HT1080 (cell line): ENCODE results near the gene APBB2. TPM values are rescaled to one million over a fixed set of nuclear protein-coding genes. Genes with fewer than 3 reads are reported as not detected.
A peak's percentile ranks its signal among the peaks of the same experiment; 100 is the strongest.

Source experiments
- DNase-seq: peaks from one replicate; pipeline ENCODE4 v3.0.0-alpha.2; 2015; ENCODE audit warnings: low read depth
- small RNA-seq: library from RNA; depleted of rRNA; stranded (forward); fragments of <200 nt; gene quantifications from one replicate; pipeline ENCODE3, GENCODE V24; 2014
- total RNA-seq: library from RNA; depleted of rRNA; stranded (reverse); fragments of >200 nt; shearing (Covaris generic); gene quantifications from 2 replicates; pipeline ENCODE4 v1.2.3, GENCODE V29; 2014; rRNA removed

Gene APBB2
- total RNA-seq, 1 experiment from 2014 or later = 50.4 TPM

DNA sequence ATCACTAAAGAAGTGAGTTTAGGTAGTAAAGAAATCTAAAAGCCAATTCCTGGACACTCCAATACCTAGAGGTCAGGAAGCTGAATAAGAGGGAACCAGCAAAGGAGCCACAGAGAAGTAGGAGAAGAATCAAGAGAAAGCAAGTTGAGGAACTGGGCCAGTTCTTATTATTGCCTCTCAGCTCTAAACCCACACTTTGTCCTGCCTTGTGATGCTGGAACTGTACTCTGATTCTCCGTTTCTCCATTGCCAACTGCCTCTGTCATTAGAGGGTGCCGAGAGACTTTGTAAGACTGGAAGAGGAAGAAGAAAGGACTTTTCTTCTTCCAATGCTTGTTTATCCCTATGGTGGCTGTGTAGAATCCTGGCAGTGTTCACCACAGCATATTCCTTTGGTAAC is 426.0 kb downstream of the APBB2 start:
- DNase-seq = no peak

DNA sequence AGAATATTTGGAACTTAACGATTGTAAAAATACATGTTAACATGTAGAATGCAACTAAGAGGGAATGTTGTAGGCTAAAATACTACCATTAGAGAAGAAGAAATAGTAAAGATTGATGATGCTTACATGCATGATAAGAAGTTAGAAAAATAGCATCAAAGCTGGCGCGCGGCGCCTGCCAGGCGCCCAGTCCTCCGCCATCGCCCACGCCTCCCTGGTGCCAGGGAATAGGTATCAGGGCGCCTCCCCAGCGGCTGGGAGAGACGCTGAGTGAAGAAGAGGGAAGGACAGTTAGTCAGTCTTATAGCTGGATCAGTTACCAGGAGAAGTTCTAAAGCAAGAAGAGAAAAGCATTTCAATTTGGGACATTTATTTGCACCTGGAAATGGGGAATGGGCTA is 428.6 kb downstream of the APBB2 start:
- DNase-seq = no peak

DNA sequence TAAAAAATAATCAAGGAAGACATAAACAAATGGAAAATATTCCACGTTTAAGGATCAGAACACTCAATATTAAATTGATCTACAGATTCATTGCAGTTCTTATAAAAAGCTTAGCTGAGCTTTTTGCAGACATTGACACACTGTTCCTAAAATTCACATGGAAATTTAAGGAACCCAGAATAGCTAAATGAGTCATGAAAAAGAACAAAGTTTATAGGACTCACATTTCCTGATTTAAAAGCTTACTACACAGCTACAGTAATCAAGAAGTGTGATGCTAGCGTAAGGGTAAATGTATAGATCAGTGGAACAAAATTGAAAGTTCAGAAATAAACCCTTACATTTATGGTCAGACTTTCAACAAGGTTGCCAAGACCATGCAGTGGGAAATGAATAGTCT is 431.5 kb downstream of the APBB2 start:
- DNase-seq = no peak

DNA sequence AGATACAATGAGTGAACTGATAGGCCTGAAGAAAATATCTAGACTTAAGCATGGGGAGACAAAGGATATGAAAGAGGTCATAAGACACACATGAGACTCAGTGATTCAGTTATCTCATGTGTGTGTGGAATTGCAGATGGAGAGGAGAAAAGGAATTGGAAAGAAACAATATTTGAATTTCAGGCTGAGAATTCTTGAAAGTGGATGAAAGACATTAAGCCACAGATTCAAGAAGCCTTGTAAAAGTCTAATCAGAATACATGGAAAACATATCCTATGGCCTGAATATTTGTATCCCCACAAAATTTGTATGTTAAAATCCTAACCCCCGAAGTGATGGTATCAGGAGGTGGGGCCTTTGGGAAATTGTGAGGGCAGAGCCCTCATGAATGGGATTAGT is 436.3 kb downstream of the APBB2 start:
- no peak for DNase-seq

DNA sequence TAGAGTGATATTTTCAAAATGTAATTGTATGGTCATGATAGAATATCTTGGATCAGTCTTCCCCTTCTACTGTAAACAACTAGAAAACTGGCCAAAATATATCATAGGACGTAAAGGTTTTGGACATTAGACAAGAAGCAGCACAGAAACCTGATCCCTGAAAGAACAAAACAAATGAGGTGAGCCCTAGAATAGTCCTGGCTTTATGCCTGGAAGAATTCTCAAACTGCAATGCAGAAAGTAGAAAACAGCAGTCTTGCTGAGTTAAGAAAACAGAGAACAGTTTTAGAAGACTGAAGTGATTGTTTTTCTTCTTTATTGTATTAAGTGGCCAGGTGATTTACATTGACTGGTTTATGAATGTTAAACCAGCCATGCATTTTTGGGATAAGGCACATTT is 445.1 kb downstream of the APBB2 start:
- DNase-seq = no peak

DNA sequence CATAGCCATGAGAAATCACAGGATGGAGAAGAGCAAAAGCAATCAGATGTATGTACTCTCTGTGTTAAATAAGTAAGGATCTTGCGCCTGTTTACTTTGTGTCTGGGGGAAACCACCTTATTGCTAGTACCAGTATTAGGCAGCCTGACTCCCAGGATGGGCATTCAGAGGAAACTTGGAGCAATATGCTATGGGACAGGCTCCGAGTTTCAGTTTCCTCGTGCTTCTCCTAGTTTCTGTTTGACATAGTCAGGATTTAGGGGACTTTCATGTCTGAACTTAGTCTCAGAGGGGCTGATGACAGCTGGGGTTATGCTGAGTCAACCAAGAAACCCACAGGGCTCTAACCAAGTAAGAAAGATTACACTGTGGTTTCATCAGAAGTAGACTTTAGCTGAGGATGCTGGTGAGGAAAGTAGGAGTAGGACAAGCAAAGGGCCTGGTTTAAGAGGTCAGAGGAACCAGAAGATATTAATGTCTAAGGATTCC is 451.1 kb downstream of the APBB2 start:
- DNase-seq = peak; percentile 40

Small RNA genes lying within 50 kb of the gene (small RNA-seq; reads per million reads assigned to genes)
- gene RF00019 (not detected), gene RNA5SP160 (not detected), gene RNU6-1195P (not detected), gene RNU6-836P (not detected)

Other genes starting within 250 kb of the APBB2 start
- not detected in 2 replicates for gene UCHL1, start 42.4 kb upstream of the APBB2 start, total RNA-seq